Type B pancreatic cell (in vitro differentiated cells): ENCODE results near the gene SCG5. TPM values are rescaled to one million over a fixed set of nuclear protein-coding genes. Genes with fewer than 3 reads are reported as not detected.
"Not testable (repeated sequence)": the region's sequence is repeated elsewhere in the genome, so short reads cannot be mapped to it uniquely, and the experiment has no call there.

Experiments used
- DNase-seq: peaks from one replicate; pipeline ENCODE4 v3.0.0; 2021; ENCODE audit warnings: mixed read lengths; ENCODE audit not compliant: unreplicated experiment; ENCODE audit errors: extremely low spot score
- H3K27ac Mint-ChIP-seq: 2 replicates; pipeline ENCODE4 v1.8.0; 2021; ENCODE audit warnings: mild to moderate bottlenecking, mixed read lengths
- H3K27me3 Mint-ChIP-seq: 2 replicates; pipeline ENCODE4 v1.8.0; 2021; ENCODE audit warnings: mixed read lengths
- H3K36me3 Mint-ChIP-seq: 2 replicates; pipeline ENCODE4 v1.8.0; 2021; ENCODE audit warnings: mixed read lengths
- H3K4me1 Mint-ChIP-seq: one replicate; pipeline ENCODE4 v1.8.0; 2021; ENCODE audit warnings: mixed read lengths; ENCODE audit not compliant: unreplicated experiment
- H3K4me3 Mint-ChIP-seq: 2 replicates; pipeline ENCODE4 v1.8.0; 2021; ENCODE audit warnings: mild to moderate bottlenecking, mixed read lengths
- H3K9me3 Mint-ChIP-seq: 2 replicates; pipeline ENCODE4 v1.8.0; 2021; ENCODE audit warnings: mixed read lengths
- long read RNA-seq: library from polyadenylated mRNA; unstranded; transcript quantifications from one replicate; pipeline ENCODE4 v2.0.0, GENCODE V29; 2020
- total RNA-seq: library from RNA; stranded (reverse); gene quantifications from 2 replicates; pipeline ENCODE4 v1.2.1, GENCODE V29; 2021; ENCODE audit warnings: low replicate concordance
- TF ChIP-seq, protein P1 (sequence below): fragments of 200-600 bp; sonication (generic); conservative IDR thresholded peaks from 2 replicates; pipeline ENCODE4 v1.5.0; 2021; ENCODE audit warnings: antibody characterized with exemption, mild to moderate bottlenecking

The SCG5 gene, protein sequence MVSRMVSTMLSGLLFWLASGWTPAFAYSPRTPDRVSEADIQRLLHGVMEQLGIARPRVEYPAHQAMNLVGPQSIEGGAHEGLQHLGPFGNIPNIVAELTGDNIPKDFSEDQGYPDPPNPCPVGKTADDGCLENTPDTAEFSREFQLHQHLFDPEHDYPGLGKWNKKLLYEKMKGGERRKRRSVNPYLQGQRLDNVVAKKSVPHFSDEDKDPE
- total RNA-seq: 93.1 and 127 TPM in 2 replicates
- long read RNA-seq, transcript SCG5-202 (6 exons, 1,235 nt): minor isoform, 205 of 480 reads
- long read RNA-seq, transcript SCG5-201 (6 exons, 1,238 nt): major isoform, 224 of 480 reads
- long read RNA-seq, partial matches to known transcripts: 42 of 480 reads
- long read RNA-seq, other reads (novel, unspliced or antisense): 7 of 480 reads

DNA sequence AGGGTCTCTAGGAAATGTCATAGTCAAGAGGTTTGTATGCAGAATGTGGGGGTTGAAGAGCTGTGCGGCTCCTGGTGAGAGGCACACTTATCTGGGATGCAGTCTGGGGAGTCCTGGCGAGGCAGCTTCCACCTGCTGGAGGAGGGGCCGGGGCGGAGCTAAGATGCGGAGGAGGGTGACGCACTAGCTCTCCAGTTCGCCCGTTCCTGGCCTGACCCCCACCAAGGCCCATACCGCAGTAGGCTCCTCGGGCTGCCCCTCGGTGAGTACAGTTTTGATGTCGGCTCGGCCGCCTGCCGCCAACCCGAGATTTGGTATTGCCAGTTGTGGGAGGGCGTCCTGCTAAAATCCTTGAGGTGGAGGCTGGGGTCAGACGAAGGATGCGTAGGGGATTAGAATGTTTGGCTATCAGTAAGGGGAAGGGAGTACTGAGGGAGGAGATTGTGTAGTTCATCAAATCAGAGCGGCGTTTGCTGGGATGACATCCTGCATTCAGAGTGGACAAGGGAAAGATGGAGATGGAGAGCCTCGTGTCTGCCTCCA lies at the start of gene SCG5:
SCG5 (plus strand) TSS at position 194 of the 543 bp plus-strand sequence. CDS start 1,883 bp downstream, outside the sequence.
- peak within 1 kb of the TSS; percentile 80 for H3K27ac Mint-ChIP-seq
- DNase-seq: peak; percentile 73
- peaks cover 34% of the 10 kb centered on the region for H3K4me1 Mint-ChIP-seq
- H3K36me3 Mint-ChIP-seq: peaks cover 13% of the 10 kb centered on the region
- peaks cover 9% of the 10 kb centered on the region for H3K27me3 Mint-ChIP-seq
- TF ChIP-seq, protein P1, sequence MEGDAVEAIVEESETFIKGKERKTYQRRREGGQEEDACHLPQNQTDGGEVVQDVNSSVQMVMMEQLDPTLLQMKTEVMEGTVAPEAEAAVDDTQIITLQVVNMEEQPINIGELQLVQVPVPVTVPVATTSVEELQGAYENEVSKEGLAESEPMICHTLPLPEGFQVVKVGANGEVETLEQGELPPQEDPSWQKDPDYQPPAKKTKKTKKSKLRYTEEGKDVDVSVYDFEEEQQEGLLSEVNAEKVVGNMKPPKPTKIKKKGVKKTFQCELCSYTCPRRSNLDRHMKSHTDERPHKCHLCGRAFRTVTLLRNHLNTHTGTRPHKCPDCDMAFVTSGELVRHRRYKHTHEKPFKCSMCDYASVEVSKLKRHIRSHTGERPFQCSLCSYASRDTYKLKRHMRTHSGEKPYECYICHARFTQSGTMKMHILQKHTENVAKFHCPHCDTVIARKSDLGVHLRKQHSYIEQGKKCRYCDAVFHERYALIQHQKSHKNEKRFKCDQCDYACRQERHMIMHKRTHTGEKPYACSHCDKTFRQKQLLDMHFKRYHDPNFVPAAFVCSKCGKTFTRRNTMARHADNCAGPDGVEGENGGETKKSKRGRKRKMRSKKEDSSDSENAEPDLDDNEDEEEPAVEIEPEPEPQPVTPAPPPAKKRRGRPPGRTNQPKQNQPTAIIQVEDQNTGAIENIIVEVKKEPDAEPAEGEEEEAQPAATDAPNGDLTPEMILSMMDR: no peak
- peak within 1 kb of the TSS; percentile 89 for H3K4me3 Mint-ChIP-seq
- H3K9me3 Mint-ChIP-seq: no peaks in the 10 kb centered on the region

DNA sequence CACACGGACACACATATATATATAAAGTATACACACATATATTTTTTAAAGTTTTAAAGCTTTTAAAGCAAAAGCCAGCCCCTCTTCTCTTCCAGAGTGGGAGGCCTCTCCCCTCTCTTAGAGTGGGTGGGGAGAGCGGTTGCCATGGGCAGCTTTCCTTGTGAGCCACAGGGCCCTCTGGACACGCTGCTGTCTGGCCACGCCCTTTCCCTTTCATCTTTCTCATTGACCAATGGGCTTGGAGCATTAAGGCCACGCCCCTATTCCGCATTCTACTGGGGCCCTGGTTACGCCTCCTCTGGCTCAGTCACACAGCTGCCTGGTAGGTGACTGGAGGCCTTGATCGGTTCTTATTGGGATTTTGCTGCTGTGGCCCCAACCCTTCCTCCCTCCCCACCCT lies 48.4 kb upstream of the SCG5 start, which contains the start of gene GOLGA8N:
GOLGA8N (plus strand) TSS at position 306 of the 400 bp plus-strand sequence.
- H3K27ac Mint-ChIP-seq, H3K4me1 Mint-ChIP-seq, H3K9me3 Mint-ChIP-seq, H3K36me3 Mint-ChIP-seq, H3K4me3 Mint-ChIP-seq, H3K27me3 Mint-ChIP-seq, DNase-seq: not testable (repeated sequence)

DNA sequence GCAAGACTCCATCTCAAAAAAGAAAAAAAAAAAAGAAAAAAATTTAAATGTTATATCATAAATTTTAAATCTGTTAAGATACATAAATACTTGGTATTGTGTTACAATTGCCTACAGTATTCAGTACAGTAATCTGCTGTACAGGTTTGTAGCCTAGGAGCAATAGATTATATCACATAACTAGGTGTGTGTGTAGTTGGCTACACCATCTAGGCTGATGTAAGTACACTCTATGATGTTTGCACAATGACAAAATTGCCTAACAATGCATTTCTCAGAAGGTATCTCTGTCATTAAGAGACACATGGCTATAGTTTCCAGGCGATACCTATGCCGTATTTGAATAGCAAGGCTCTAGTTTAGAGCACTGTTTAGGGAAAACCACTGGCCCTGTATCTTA lies 32.0 kb upstream of the SCG5 start:
- not testable (repeated sequence) for H3K9me3 Mint-ChIP-seq, H3K27ac Mint-ChIP-seq, H3K27me3 Mint-ChIP-seq, H3K36me3 Mint-ChIP-seq, H3K4me1 Mint-ChIP-seq, H3K4me3 Mint-ChIP-seq, DNase-seq

DNA sequence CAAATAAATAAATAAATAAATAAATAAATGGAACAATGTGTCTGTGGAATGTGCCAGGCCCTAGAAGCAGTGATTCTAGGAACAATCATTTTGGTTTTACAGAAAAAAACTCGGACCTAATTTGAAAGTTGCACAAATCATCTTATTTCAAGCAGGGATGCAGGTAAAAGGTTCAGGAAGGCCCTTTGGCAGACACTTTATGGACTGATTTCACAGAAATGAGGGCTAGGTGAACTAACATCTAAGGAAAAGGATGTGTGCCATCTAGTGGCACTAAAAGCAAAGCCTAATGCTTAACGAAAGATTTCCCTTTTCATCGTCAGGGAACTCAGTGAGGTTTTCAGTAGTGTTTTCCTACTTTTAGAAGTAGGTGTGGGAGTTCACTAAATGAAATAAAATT lies 30.8 kb upstream of the SCG5 start:
- H3K27me3 Mint-ChIP-seq, H3K4me1 Mint-ChIP-seq, H3K9me3 Mint-ChIP-seq, H3K4me3 Mint-ChIP-seq, DNase-seq, H3K27ac Mint-ChIP-seq, H3K36me3 Mint-ChIP-seq: not testable (repeated sequence)
- TF ChIP-seq, protein P1: peak; percentile 63

DNA sequence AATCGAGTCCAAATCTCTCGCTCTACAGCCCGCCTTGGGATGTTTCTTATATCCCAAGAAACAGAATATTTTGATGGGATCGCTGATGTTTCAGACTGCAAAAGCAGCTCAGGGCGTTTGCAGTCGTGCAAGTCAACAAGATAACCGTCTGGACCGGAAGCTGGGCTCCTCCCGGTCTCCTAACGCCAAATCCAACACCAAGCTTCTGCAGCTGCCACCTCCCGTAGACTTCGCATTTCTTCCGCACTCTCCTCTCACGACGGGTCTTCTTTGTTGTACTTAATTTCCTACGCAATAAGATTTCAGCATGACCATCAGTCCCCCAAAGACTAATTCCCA lies 26.8 kb upstream of the SCG5 start:
- not testable (repeated sequence) for H3K27me3 Mint-ChIP-seq, H3K9me3 Mint-ChIP-seq, H3K36me3 Mint-ChIP-seq, DNase-seq
- Mint-ChIP-seq H3K4me3 (peak overlapping the region; percentile 96), H3K27ac (peak overlapping the region; percentile 89), H3K4me1 (peaks cover 13% of the 10 kb centered on the region)

DNA sequence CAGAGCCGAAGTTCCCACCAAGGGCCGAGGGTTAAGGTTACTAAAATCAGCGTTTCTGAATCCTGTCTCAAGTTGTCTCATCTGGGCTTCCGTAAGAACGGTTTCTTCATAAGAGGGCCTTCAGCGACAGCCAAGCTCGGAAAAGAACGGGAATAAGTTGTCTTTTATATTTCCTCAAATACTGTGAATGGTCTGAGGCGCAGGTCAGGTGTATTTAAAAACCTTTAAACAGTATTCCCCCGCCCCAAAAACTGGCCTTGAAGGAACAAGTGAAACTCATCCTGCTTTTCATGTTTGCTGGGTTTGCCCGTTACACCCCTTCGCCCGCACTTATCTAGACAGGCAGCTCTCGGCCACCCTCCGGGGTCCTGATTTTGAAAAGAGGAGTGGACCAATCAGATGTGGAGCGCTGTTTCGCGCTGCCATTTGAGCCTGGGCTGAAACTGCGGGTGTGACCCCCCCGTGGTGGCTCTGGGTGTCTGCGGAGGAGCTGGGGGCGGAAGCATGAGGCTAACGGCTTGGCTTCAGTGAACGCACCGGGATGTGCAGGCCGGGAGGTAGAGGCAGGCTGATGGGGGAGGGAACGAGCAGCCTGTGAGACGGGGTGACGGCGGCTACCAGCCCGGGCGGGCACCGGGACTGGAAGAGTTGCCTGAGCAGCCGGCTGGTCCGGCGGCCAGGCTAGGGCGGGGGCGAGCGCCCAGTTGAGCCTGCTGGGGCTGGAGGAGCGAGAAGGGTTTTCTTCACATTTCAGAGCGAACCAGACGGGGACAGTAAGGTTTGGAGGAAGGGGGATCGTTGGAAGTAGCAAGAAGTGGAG lies 26.2 kb upstream of the SCG5 start, which contains the start of gene ARHGAP11A:
ARHGAP11A (plus strand) TSS at position 454 of the 820 bp plus-strand sequence. CDS start 708 bp downstream, outside the sequence.
- Mint-ChIP-seq H3K4me1 (peaks cover 13% of the 10 kb centered on the region), H3K27ac (peak within 1 kb of the TSS; percentile 89), H3K4me3 (peak within 1 kb of the TSS; percentile 96)
- DNase-seq: peak; percentile 81
- not testable (repeated sequence) for H3K36me3 Mint-ChIP-seq, H3K27me3 Mint-ChIP-seq, H3K9me3 Mint-ChIP-seq

DNA sequence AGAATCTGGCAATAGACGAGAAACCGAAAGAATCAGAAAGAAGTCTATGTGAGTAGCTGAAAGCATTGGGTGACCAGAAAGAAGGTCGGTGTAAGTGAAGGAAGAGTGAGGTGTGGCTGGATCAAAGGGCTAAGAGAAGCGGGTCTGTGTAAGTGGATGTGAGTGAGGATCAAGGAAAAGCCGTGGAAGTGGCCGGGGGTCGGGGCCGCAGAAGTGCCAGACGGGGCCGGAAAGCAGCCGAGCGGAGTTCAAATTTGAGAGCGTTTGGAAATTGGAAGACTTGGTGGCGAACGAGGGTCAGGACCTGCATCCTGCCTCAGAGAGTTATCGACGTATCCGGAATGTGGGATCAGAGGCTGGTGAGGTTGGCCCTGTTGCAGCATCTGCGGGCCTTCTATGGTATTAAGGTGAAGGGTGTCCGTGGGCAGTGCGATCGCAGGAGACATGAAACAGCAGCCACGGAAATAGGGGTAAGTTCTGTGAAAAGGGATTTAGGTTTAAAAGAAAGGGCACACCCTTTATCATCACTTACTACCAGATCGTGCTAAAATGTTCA lies 25.6 kb upstream of the SCG5 start:
- Mint-ChIP-seq H3K4me3 (peak overlapping the region; percentile 96), H3K27ac (peak overlapping the region; percentile 89), H3K4me1 (peaks cover 13% of the 10 kb centered on the region)
- H3K36me3 Mint-ChIP-seq, H3K27me3 Mint-ChIP-seq, H3K9me3 Mint-ChIP-seq, DNase-seq: not testable (repeated sequence)
